Adrenal gland (tissue), 12 donors: ENCODE measurements around the gene XPR1. TPM values are rescaled to one million over a fixed set of nuclear protein-coding genes. Genes with fewer than 3 reads are reported as not detected.

ENCODE experiments used
- DNase-seq, 7 donors: peaks; one replicate each; pipeline ENCODE4 v3.0.0-alpha.2; 2019 to 2020
- H3K27ac ChIP-seq, 5 donors: fragments of 200-600 bp; sonication (generic) in 4 of 5; 1 replicate in 3 of 5; 2 replicates in 2 of 5; pipeline versions ENCODE4 v1.5.1 to v1.8.0; 2016 to 2020; ENCODE audit warnings: mild to moderate bottlenecking in 1 of 5
- H3K27me3 ChIP-seq: fragments of 200-600 bp; 2 replicates; pipeline ENCODE4 v1.8.0; 2021
- H3K36me3 ChIP-seq, 2 donors: fragments of 200-600 bp; replicated peaks in 1 of 2; 1 replicate in 1 of 2; 2 replicates in 1 of 2; pipeline versions ENCODE4 v1.5.1 to v1.8.0; 2018 to 2022
- H3K4me1 ChIP-seq, 2 donors: fragments of 200-600 bp; replicated peaks in 1 of 2; 1 replicate in 1 of 2; 2 replicates in 1 of 2; pipeline versions ENCODE4 v1.5.1 to v1.8.0; 2018 to 2021
- H3K4me3 ChIP-seq, 4 donors: fragments of 200-600 bp; sonication (generic) in 3 of 4; one replicate each; pipeline ENCODE4 v1.5.1; 2016 to 2018
- H3K9me3 ChIP-seq, 3 donors: fragments of 200-600 bp; sonication (generic) in 1 of 3; replicated peaks in 1 of 3; 1 replicate in 2 of 3; 2 replicates in 1 of 3; pipeline versions ENCODE4 v1.5.1 to v1.8.0; 2016 to 2021
- CTCF ChIP-seq, 6 experiments: fragments of 450-650 bp in 4 of 6; fragments of 200-600 bp in 2 of 6; sonication (generic) in 1 of 6; IDR thresholded peaks; 1 replicate in 5 of 6; 2 replicates in 1 of 6; pipeline versions ENCODE4 v1.5.1 to v1.8.0; 2016 to 2021; ENCODE audit warnings: antibody characterized with exemption in 6 of 6, mild to moderate bottlenecking in 2 of 6, moderate library complexity in 1 of 6
- POLR2A ChIP-seq, 2 donors: fragments of 450-650 bp; IDR thresholded peaks; one replicate each; pipeline ENCODE4 v1.6.1; 2017; ENCODE audit warnings: antibody characterized with exemption in 2 of 2, mild to moderate bottlenecking in 2 of 2, moderate library complexity in 1 of 2
- WGBS, 4 donors: extraction: QIAGEN DNeasy Blood & Tissue Kit in 2 of 4; methylation state at CpG; one replicate each; pipeline versions ENCODE4 v1.1.5 to v1.1.7; 2013 to 2017; 5-methylcytosine and 5-hydroxymethylcytosine counted together
- intact Hi-C, 2 donors: fragments of 100-400 bp; cut with DNase I; formaldehyde crosslinking; loops; one replicate each; pipeline versions ENCODE4 v1.14.1 to v1.15.0; 2022 to 2023
- polyA plus RNA-seq, 3 donors: library from polyadenylated mRNA; stranded (reverse); fragments of 200-250 nt in 2 of 3; fragments of 350-450 nt in 1 of 3; fragmentation: Illumina TruSeq in 1 of 3; extraction: RNeasy Lipid Tissue Mini Kit (QIAGEN cat#74804) in 1 of 3; gene quantifications; one replicate each; pipeline ENCODE4 v1.2.3, GENCODE V29; 2013 to 2014
- total RNA-seq, 9 donors: library from RNA; depleted of rRNA in 4 of 9; stranded (reverse); fragments of >200 nt in 4 of 9; fragments of 120-200 nt in 1 of 9; fragmentation: NEBNext Ultra II Directional in 1 of 9; extraction: Animal tissue kit (Norgen Biotek cat#: 25700) in 1 of 9; gene quantifications; one replicate each; pipeline versions ENCODE4 v1.1.0 to v1.2.4, GENCODE V29; 2013 to 2023
- donor health status: healthy with polysubstance abuse.
- donor health status: Bipolar disorder and iron deficiency.
- donor health status: DM: yes; HTN: yes; CAD: no.
- donor health status: DM: no; HTN: no; CAD: no.
- donor health status: DM: no; HTN: no; CAD: no.
- donor health status: DM: yes; HTN: yes; CAD: no.

XPR1 gene
- total and polyA plus RNA-seq, 12 donors = 4.8 to 53.0 (median 24.1) TPM

- Histone ChIP-seq H3K4me3 (no peak overlapping the region), H3K9me3 (no peaks in the 10 kb centered on the region), H3K36me3 (no peaks in the 10 kb centered on the region), H3K4me1 (peaks cover 0 to 5% of the 10 kb centered on the region in 2 donors), H3K27me3 (no peaks in the 10 kb centered on the region), H3K27ac (no peak overlapping the region)
- TF ChIP-seq CTCF (IDR thresholded peaks at IDR 0.05) = no peak
- TF ChIP-seq POLR2A (IDR thresholded peaks at IDR 0.05) = no peak
- WGBS, 4 donors = 80 to 86% (median 84%) methylated on average over 9 to 10 of the region's 10 CpGs
- intact Hi-C loops = no loop called here
- peak in 3 of 7 donors; percentile 7 to 41 (median 13) for DNase-seq
Observed at GRCh38 chr1:180907313-180908055, 275.7 kb downstream of the XPR1 start.

DNA sequence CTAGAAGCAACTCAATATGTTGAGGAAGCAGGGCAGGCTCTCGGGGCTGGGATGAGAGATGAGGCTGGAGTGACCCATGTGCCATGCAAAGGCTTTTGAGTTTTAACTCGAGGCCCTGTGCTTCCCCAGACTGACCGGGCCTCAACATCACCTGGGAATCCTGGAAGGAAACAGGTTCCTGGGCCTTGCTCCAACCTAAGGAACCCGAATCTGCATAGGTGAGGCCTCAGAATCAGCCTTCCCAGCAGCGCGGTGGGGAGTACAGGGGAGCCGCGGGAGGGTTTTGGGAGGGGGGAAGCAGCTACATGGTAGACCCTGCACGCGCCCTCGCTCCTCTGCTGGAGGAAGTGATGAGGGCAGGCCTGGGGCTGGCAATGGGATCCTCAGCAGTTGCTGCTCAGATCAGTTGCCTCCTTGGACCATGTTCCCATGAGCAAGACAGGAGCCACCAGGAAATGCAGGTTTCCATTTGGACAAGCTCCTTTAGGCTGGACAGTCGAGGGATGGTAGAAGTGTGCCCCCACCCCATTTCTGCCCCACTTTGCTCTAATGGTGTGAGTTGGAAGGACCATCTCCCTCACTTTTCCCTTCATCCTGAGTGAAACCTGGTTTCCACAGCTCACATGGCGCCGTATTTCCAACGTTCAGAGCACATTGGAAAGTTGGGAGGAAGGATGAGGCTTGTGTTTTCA, 276.4 kb downstream of the XPR1 start:
- peaks cover 3% of the 10 kb centered on the region for H3K27me3 ChIP-seq
- peak in 3 of 7 donors; percentile 7 to 29 (median 11) for DNase-seq
- H3K27ac ChIP-seq = no peak overlapping the region
- 89 to 92% (median 91%) methylated on average over 15 of the region's 15 CpGs for WGBS, 4 donors
- H3K9me3 ChIP-seq = no peaks in the 10 kb centered on the region
- no peak overlapping the region for H3K4me3 ChIP-seq
- intact Hi-C loops = no loop called here
- H3K4me1 ChIP-seq = peaks cover 0 to 5% of the 10 kb centered on the region in 2 donors
- TF ChIP-seq POLR2A (IDR thresholded peaks at IDR 0.05) (no peak), CTCF (IDR thresholded peaks at IDR 0.05) (no peak)
- no peaks in the 10 kb centered on the region for H3K36me3 ChIP-seq

DNA sequence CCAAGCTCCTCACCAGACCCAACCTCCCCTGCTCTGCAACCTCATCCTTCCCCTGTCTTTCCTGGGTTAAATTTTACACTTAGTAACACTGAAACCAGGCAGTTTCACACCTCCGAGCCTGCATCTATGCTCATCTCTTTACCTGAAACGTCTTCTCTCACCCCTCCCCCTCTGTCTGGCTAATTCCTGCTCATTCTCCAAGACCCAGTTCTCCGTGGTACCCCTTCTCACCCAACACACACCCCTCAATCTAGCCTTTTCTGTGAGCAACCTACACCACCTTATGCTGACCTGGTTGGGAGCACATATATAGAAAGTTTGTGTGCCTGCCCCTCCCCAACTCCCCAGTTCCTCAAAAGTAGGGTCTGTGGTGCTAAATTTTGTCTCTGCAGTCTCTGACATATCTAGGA, 277.2 kb downstream of the XPR1 start:
- H3K36me3 ChIP-seq = no peaks in the 10 kb centered on the region
- peaks cover 3% of the 10 kb centered on the region for H3K27me3 ChIP-seq
- DNase-seq = peak in 2 of 7 donors; percentile 3 to 18
- WGBS, 4 donors = 73 to 83% (median 80%) methylated on average over 3 of the region's 3 CpGs
- TF ChIP-seq POLR2A (IDR thresholded peaks at IDR 0.05) (no peak), CTCF (IDR thresholded peaks at IDR 0.05) (no peak)
- intact Hi-C loops = no loop called here
- no peak overlapping the region for H3K27ac ChIP-seq
- no peaks in the 10 kb centered on the region for H3K9me3 ChIP-seq
- H3K4me3 ChIP-seq = no peak overlapping the region
- peaks cover 0 to 5% of the 10 kb centered on the region in 2 donors for H3K4me1 ChIP-seq

DNA sequence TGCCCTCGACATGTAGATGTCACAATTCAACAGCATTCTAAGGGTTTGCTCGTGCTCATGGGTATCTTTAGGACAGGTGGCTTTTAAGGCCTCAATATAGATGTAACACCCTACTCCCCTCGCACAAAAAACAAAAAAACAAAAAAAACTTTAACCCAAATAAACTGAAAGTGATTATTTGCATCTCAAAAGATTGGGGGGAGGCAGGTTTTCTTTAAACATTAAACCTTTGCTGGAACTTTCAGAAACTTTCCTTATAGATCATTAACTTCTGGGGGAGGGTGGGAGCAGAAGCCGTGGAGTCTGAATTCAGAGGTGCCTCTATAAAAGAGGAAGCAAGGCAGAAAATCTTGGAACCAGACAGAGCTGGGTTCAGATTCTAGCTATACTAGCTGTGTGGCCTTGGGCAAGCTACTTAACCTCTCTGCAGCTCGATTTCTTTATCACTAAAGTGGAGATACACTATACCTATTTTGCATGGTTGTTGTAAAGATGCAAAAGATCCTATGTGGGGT, 277.7 kb downstream of the XPR1 start:
- peak in 1 of 7 donors; percentile 20 for DNase-seq
- peaks cover 0 to 5% of the 10 kb centered on the region in 2 donors for H3K4me1 ChIP-seq
- H3K27ac ChIP-seq = no peak overlapping the region
- TF ChIP-seq POLR2A (IDR thresholded peaks at IDR 0.05) = no peak
- no peak for TF ChIP-seq CTCF (IDR thresholded peaks at IDR 0.05)
- peaks cover 3% of the 10 kb centered on the region for H3K27me3 ChIP-seq
- H3K36me3 ChIP-seq = no peaks in the 10 kb centered on the region
- intact Hi-C loops = no loop called here
- WGBS, 4 donors = 72 to 82% (median 75%) methylated on average over 5 of the region's 5 CpGs
- H3K9me3 ChIP-seq = no peaks in the 10 kb centered on the region
- no peak overlapping the region for H3K4me3 ChIP-seq
